Fibroblast of lung (primary cell): ENCODE measurements around the gene HDHD5. TPM values are rescaled to one million over a fixed set of nuclear protein-coding genes. Genes with fewer than 3 reads are reported as not detected.

ENCODE experiments used
- DNase-seq, 2 donors: peaks; one replicate each; pipeline versions ENCODE4 v3.0.0 to v3.0.0-alpha.2; 2010; ENCODE audit warnings: low read depth in 2 of 2
- H2AFZ ChIP-seq: 2 replicates; pipeline ENCODE4 v1.5.1; 2012; ENCODE audit warnings: low read length, control low read depth, inconsistent platforms
- H3K27ac ChIP-seq: 2 replicates; pipeline ENCODE4 v1.5.1; 2011; ENCODE audit warnings: low read length, control low read depth; ENCODE audit not compliant: insufficient read depth
- H3K27me3 ChIP-seq: 2 replicates; pipeline ENCODE4 v1.5.1; 2011; ENCODE audit warnings: mild to moderate bottlenecking, low read length; ENCODE audit not compliant: control insufficient read depth, insufficient read depth
- H3K36me3 ChIP-seq: 2 replicates; pipeline ENCODE4 v1.5.1; 2011; ENCODE audit warnings: low read length; ENCODE audit not compliant: control insufficient read depth, insufficient read depth
- H3K4me1 ChIP-seq: 2 replicates; pipeline ENCODE4 v1.5.1; 2011; ENCODE audit warnings: low read length; ENCODE audit not compliant: control insufficient read depth, insufficient read depth; ENCODE audit errors: extremely low read depth
- H3K4me2 ChIP-seq: 2 replicates; pipeline ENCODE4 v1.5.1; 2011; ENCODE audit warnings: low read length, control low read depth; ENCODE audit not compliant: insufficient read depth; ENCODE audit errors: extremely low read depth
- H3K4me3 ChIP-seq, 4 experiments: fragments of 200-600 bp in 1 of 4; sonication (generic) in 1 of 4; replicated peaks in 1 of 4; 2 replicates each; pipeline ENCODE4 v1.5.1; 2011 to 2016; ENCODE audit warnings: low read length in 4 of 4, low read depth in 3 of 4, mild to moderate bottlenecking in 3 of 4, control low read depth in 2 of 4, inconsistent platforms in 1 of 4, mixed read lengths in 1 of 4; ENCODE audit not compliant: insufficient read depth in 1 of 4; ENCODE audit errors: control extremely low read depth in 1 of 4
- H3K79me2 ChIP-seq: 2 replicates; pipeline ENCODE4 v1.5.1; 2012; ENCODE audit warnings: mild to moderate bottlenecking, low read length, inconsistent platforms; ENCODE audit not compliant: control insufficient read depth, insufficient read depth
- H3K9ac ChIP-seq: 2 replicates; pipeline ENCODE4 v1.5.1; 2011; ENCODE audit warnings: mild to moderate bottlenecking, low read length, control low read depth; ENCODE audit not compliant: insufficient read depth
- H3K9me3 ChIP-seq: 2 replicates; pipeline ENCODE4 v1.5.1; 2012; ENCODE audit warnings: low read depth, low read length; ENCODE audit not compliant: control insufficient read depth, insufficient read depth
- H4K20me1 ChIP-seq: 2 replicates; pipeline ENCODE4 v1.5.1; 2011; ENCODE audit warnings: low read length; ENCODE audit not compliant: control insufficient read depth, insufficient read depth; ENCODE audit errors: extremely low read depth
- CTCF ChIP-seq, 2 donors: IDR thresholded peaks in 1 of 2; conservative IDR thresholded peaks in 1 of 2; 1 replicate in 1 of 2; 2 replicates in 1 of 2; pipeline ENCODE4 v1.5.1; 2011 to 2012; ENCODE audit warnings: low read length in 2 of 2, control low read depth in 1 of 2, inconsistent platforms in 1 of 2, low read depth in 1 of 2, mild to moderate bottlenecking in 1 of 2
- EZH2 ChIP-seq: IDR thresholded peaks from 2 replicates; pipeline ENCODE4 v1.5.1; 2012; ENCODE audit warnings: low read length, control low read depth, mild to moderate bottlenecking; ENCODE audit errors: missing control alignments
- polyA plus RNA-seq, 2 donors: library from polyadenylated mRNA; depleted of rRNA in 1 of 2; stranded (reverse) in 1 of 2; unstranded in 1 of 2; fragments of >200 nt; gene quantifications; 2 replicates each; pipeline ENCODE4 v1.2.1, GENCODE V29; 2011 to 2012; ENCODE audit warnings: missing spikeins in 1 of 2
- total RNA-seq: library from RNA; depleted of rRNA; stranded (reverse); fragments of >200 nt; gene quantifications from 2 replicates; pipeline ENCODE4 v1.2.1, GENCODE V29; 2014

Gene HDHD5
- total and polyA plus RNA-seq, 2 donors (not counting 1 experiment from before 2014, with no cell fraction given): 16.2 to 20.9 TPM

GRCh38 chr22:17137861-17138425 lies 21.1 kb downstream of the HDHD5 start:
- H3K27ac ChIP-seq: no peak overlapping the region
- no peaks in the 10 kb centered on the region for H3K27me3 ChIP-seq
- H3K9ac ChIP-seq: no peak overlapping the region
- TF ChIP-seq EZH2 (no peak), CTCF (conservative IDR thresholded peaks at IDR 0.05 in 1 of 2, IDR thresholded peaks at IDR 0.05 in 1 of 2; ENCODE audit: low read depth in 1 of 2, low read length in 2 of 2) (no peak)
- no peak for DNase-seq
- no peak overlapping the region for H3K4me3 ChIP-seq
- H3K79me2 ChIP-seq: no peaks in the 10 kb centered on the region
- H3K4me1 ChIP-seq: no peaks in the 10 kb centered on the region
- H3K9me3 ChIP-seq: no peaks in the 10 kb centered on the region
- peaks cover 12% of the 10 kb centered on the region for H3K36me3 ChIP-seq
- no peak overlapping the region for H3K4me2 ChIP-seq
- H4K20me1 ChIP-seq: no peaks in the 10 kb centered on the region
- H2AFZ ChIP-seq: no peak overlapping the region

- Histone ChIP-seq H3K27ac (no peak overlapping the region), H3K27me3 (no peaks in the 10 kb centered on the region), H2AFZ (no peak overlapping the region), H3K9ac (no peak overlapping the region), H3K4me2 (no peak overlapping the region), H3K36me3 (peaks cover 11% of the 10 kb centered on the region), H3K79me2 (no peaks in the 10 kb centered on the region), H3K4me3 (no peak overlapping the region), H3K4me1 (no peaks in the 10 kb centered on the region), H3K9me3 (no peaks in the 10 kb centered on the region), H4K20me1 (no peaks in the 10 kb centered on the region)
- no peak for DNase-seq
- TF ChIP-seq EZH2 (no peak), CTCF (conservative IDR thresholded peaks at IDR 0.05 in 1 of 2, IDR thresholded peaks at IDR 0.05 in 1 of 2; ENCODE audit: low read depth in 1 of 2, low read length in 2 of 2) (no peak)
Measured at GRCh38 chr22:17137170-17137569, 21.9 kb downstream of the HDHD5 start.

GRCh38 chr22:17135153-17135760 lies 23.8 kb downstream of the HDHD5 start:
- no peak for DNase-seq
- Histone ChIP-seq H3K27me3 (no peaks in the 10 kb centered on the region), H2AFZ (no peak overlapping the region), H3K4me1 (no peaks in the 10 kb centered on the region), H3K4me3 (no peak overlapping the region), H3K4me2 (no peak overlapping the region), H4K20me1 (no peaks in the 10 kb centered on the region), H3K36me3 (peaks cover 8% of the 10 kb centered on the region), H3K79me2 (no peaks in the 10 kb centered on the region), H3K9me3 (no peaks in the 10 kb centered on the region), H3K27ac (no peak overlapping the region), H3K9ac (no peak overlapping the region)
- no peak for TF ChIP-seq CTCF (conservative IDR thresholded peaks at IDR 0.05 in 1 of 2, IDR thresholded peaks at IDR 0.05 in 1 of 2; ENCODE audit: low read depth in 1 of 2, low read length in 2 of 2)
- no peak for TF ChIP-seq EZH2
